AG04449 (cell line): ENCODE data around the gene IFNGR1.

ENCODE experiments used
- CTCF ChIA-PET: fragments of 350-600 bp; formaldehyde crosslinking; extraction: SDS; loops from one replicate; lab custom pipeline; 2021; ENCODE audit warnings: antibody characterized with exemption; lab: Yijun Ruan, JAX
- POLR2A ChIA-PET: fragments of 400-600, 350-600 bp; formaldehyde crosslinking; extraction: SDS; loops from one replicate; lab custom pipeline; 2020; ENCODE audit warnings: antibody characterized with exemption, inconsistent platforms; lab: Yijun Ruan, JAX
- DNase-seq: peaks from one replicate; pipeline ENCODE4 v3.0.0-alpha.2; 2010; ENCODE audit warnings: low read depth, low spot score
- H3K4me3 ChIP-seq: 2 replicates; pipeline ENCODE4 v1.5.1; 2011; ENCODE audit warnings: low read depth, mild to moderate bottlenecking, control low read depth, low read length
- CTCF ChIP-seq: IDR thresholded peaks from one replicate; pipeline ENCODE4 v1.5.1; 2011; ENCODE audit warnings: mild to moderate bottlenecking, moderate library complexity, low read length, control low read depth, inconsistent platforms; ENCODE audit not compliant: insufficient read depth; ENCODE audit errors: missing control alignments

IFNGR1 gene

GRCh38 chr6:137200288-137200687 is 18.9 kb downstream of the IFNGR1 start:
- no peak for DNase-seq
- TF ChIP-seq CTCF = no peak

GRCh38 chr6:137197684-137198645 is 21.2 kb downstream of the IFNGR1 start:
- no peak overlapping the region for H3K4me3 ChIP-seq
- POLR2A ChIA-PET = no interaction called here
- TF ChIP-seq CTCF = no peak
- no peak for DNase-seq
- CTCF ChIA-PET = no interaction called here

More at GRCh38 chr6:137200288-137200687, 18.9 kb downstream of the IFNGR1 start:
- ChIA-PET POLR2A (no interaction called here), CTCF (no interaction called here)
- H3K4me3 ChIP-seq = no peak overlapping the region

- no peak for DNase-seq
- TF ChIP-seq CTCF = no peak
- POLR2A ChIA-PET = no interaction called here
- H3K4me3 ChIP-seq = no peak overlapping the region
- CTCF ChIA-PET = no interaction called here
Measured at GRCh38 chr6:137193256-137194070, 25.7 kb downstream of the IFNGR1 start.

GRCh38 chr6:137192821-137193220 is 26.4 kb downstream of the IFNGR1 start:
- ChIA-PET CTCF (no interaction called here), POLR2A (no interaction called here)
- no peak for DNase-seq
- no peak for TF ChIP-seq CTCF
- no peak overlapping the region for H3K4me3 ChIP-seq

GRCh38 chr6:137191670-137192069 is 27.5 kb downstream of the IFNGR1 start:
- TF ChIP-seq CTCF = no peak
- CTCF ChIA-PET = no interaction called here

GRCh38 chr6:137191236-137191635 is 27.9 kb downstream of the IFNGR1 start:
- TF ChIP-seq CTCF = no peak
- H3K4me3 ChIP-seq = no peak overlapping the region
- no peak for DNase-seq
- CTCF ChIA-PET = no interaction called here
- POLR2A ChIA-PET = no interaction called here

More at GRCh38 chr6:137191670-137192069, 27.5 kb downstream of the IFNGR1 start:
- POLR2A ChIA-PET = no interaction called here
- DNase-seq = no peak
- no peak overlapping the region for H3K4me3 ChIP-seq
